K562 (cell line): Measurements from ENCODE around the gene BAIAP2.

Experiments used
- ATF3 ChIP-seq, 2 experiments: fragments of 450-650 bp in 1 of 2; sonication (generic) in 1 of 2; formaldehyde crosslinking in 1 of 2; IDR thresholded peaks in 1 of 2; conservative IDR thresholded peaks in 1 of 2; 2 replicates each; pipeline versions ENCODE4 v1.6.1 to v1.8.1; 2016 to 2023; ENCODE audit warnings: mild to moderate bottlenecking in 2 of 2, moderate library complexity in 2 of 2, inconsistent platforms in 1 of 2, missing genetic modification reagents in 1 of 2
- CHD1 ChIP-seq: fragments of 200-600 bp; sonication (generic); IDR thresholded peaks from one replicate; pipeline ENCODE4 v1.6.1; 2012; ENCODE audit warnings: mild to moderate bottlenecking, moderate library complexity, low read length, inconsistent platforms
- CTCF ChIP-seq, 3 experiments: IDR thresholded peaks in 2 of 3; conservative IDR thresholded peaks in 1 of 3; 2 replicates each; pipeline ENCODE4 v1.5.1; 2011 to 2012; ENCODE audit warnings: low read length in 3 of 3, mild to moderate bottlenecking in 3 of 3, control low read depth in 2 of 3, improper control_type of control experiment in 1 of 3, inconsistent platforms in 1 of 3, low read depth in 1 of 3, mixed read lengths in 1 of 3, moderate library complexity in 1 of 3; ENCODE audit not compliant: insufficient read depth in 2 of 3
- ETV5 ChIP-seq: sonication (generic); formaldehyde crosslinking; IDR thresholded peaks from 2 replicates; pipeline ENCODE4 v1.4.0; 2020; ENCODE audit warnings: low read depth, mild to moderate bottlenecking, missing genetic modification reagents
- FOXM1 ChIP-seq, 2 experiments: fragments of 450-650 bp in 1 of 2; sonication (generic) in 1 of 2; formaldehyde crosslinking in 1 of 2; IDR thresholded peaks; 2 replicates each; pipeline versions ENCODE4 v1.6.1 to v1.9.0; 2017 to 2022; ENCODE audit warnings: low read depth in 2 of 2, mild to moderate bottlenecking in 2 of 2, missing genetic modification reagents in 1 of 2, moderate library complexity in 1 of 2
- FUS ChIP-seq: fragments of 200-400 bp; formaldehyde crosslinking; optimal IDR thresholded peaks from 2 replicates; pipeline ENCODE3; 2017; ENCODE audit warnings: low read depth, low read length
- PATZ1 ChIP-seq: fragments of 250-450 bp; sonication (Bioruptor Pico); IDR thresholded peaks from 2 replicates; pipeline ENCODE4 v1.5.0; 2020; ENCODE audit warnings: mild to moderate bottlenecking, borderline replicate concordance
- POLR2A ChIP-seq: fragments of 450-650 bp; conservative IDR thresholded peaks from 2 replicates; pipeline ENCODE4 v1.6.1; 2016
- POLR2G ChIP-seq: fragments of 200-400 bp; formaldehyde crosslinking; IDR thresholded peaks from 2 replicates; pipeline ENCODE4 v1.6.1; 2017; ENCODE audit warnings: low read depth, mild to moderate bottlenecking, antibody characterized with exemption, low read length, moderate library complexity
- RAD21 ChIP-seq, 2 experiments: fragments of 250-450 bp in 1 of 2; fragments of 450-650 bp in 1 of 2; sonication (Bioruptor Pico) in 1 of 2; formaldehyde crosslinking in 1 of 2; IDR thresholded peaks in 1 of 2; conservative IDR thresholded peaks in 1 of 2; 2 replicates each; pipeline versions ENCODE4 v1.4.0 to v1.8.0; 2020 to 2022; ENCODE audit warnings: mild to moderate bottlenecking in 2 of 2, moderate library complexity in 1 of 2
- SMARCB1 ChIP-seq: IDR thresholded peaks from 2 replicates; pipeline ENCODE4 v1.6.1; 2011; ENCODE audit warnings: improper control_type of control experiment, low read depth; ENCODE audit not compliant: insufficient read length
- TAF15 ChIP-seq: fragments of 200-400 bp; formaldehyde crosslinking; IDR thresholded peaks from 2 replicates; pipeline ENCODE4 v1.6.1; 2017; ENCODE audit warnings: mild to moderate bottlenecking, low read depth, low read length, moderate library complexity
- U2AF1 ChIP-seq: fragments of 200-400 bp; formaldehyde crosslinking; optimal IDR thresholded peaks from 2 replicates; pipeline ENCODE3; 2017; ENCODE audit warnings: mild to moderate bottlenecking, low read depth, low read length, moderate library complexity
- ZNF12 ChIP-seq: sonication (generic); formaldehyde crosslinking; IDR thresholded peaks from 2 replicates; pipeline ENCODE4 v1.4.0; 2020; ENCODE audit warnings: mild to moderate bottlenecking, missing genetic modification reagents

- TF ChIP-seq FOXM1 (IDR thresholded peaks at IDR 0.05; ENCODE audit: low read depth) (no peak), FOXM1 (CRISPR knock-in tag; IDR thresholded peaks at IDR 0.05; ENCODE audit: low read depth) (no peak), CTCF (IDR thresholded peaks at IDR 0.05 in 2 of 3, conservative IDR thresholded peaks at IDR 0.05 in 1 of 3; ENCODE audit: insufficient read depth in 2 of 3, low read depth in 1 of 3, low read length in 3 of 3) (no peak), ATF3 (IDR thresholded peaks at IDR 0.05) (no peak), ATF3 (CRISPR knock-in tag; conservative IDR thresholded peaks at IDR 0.05) (no peak), POLR2A (no peak), SMARCB1 (no peak), TAF15 (no peak), U2AF1 (no peak), CHD1 (no peak), ZNF12 (CRISPR knock-in tag) (no peak), ETV5 (no peak), RAD21 (CRISPR knock-in tag; conservative IDR thresholded peaks at IDR 0.05 in 1 of 2, IDR thresholded peaks at IDR 0.05 in 1 of 2) (no peak), FUS (no peak), POLR2G (no peak), PATZ1 (no peak)
These were observed 125.4 kb downstream of the BAIAP2 start for GRCh38 chr17:81160306-81160705.
